ENCODE measurements around the gene NKTR.

Gene NKTR

DNA sequence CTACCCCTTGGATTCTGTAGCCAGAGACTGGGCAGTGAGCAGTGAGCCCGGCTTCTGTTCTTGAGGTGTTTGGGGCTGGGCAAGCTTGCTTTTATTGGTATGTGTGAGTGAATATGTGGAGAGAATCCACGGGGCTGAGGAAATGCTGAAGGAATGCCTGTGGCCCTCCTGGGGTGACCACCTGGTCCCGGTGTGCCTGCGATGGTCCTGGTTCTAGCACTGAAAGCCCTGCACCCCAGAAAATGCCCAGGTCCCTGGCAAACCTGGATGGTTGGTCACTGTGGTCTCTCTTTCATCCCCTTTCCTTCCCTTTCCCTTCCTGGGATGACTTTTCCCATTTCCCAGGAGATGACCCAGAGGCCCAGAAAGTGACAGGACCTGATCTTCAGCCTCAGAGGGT is 57.2 kb downstream of the NKTR start:
- DNase-seq (ENCODE audit: low read depth), result no peak
- TF ChIP-seq, protein P1, sequence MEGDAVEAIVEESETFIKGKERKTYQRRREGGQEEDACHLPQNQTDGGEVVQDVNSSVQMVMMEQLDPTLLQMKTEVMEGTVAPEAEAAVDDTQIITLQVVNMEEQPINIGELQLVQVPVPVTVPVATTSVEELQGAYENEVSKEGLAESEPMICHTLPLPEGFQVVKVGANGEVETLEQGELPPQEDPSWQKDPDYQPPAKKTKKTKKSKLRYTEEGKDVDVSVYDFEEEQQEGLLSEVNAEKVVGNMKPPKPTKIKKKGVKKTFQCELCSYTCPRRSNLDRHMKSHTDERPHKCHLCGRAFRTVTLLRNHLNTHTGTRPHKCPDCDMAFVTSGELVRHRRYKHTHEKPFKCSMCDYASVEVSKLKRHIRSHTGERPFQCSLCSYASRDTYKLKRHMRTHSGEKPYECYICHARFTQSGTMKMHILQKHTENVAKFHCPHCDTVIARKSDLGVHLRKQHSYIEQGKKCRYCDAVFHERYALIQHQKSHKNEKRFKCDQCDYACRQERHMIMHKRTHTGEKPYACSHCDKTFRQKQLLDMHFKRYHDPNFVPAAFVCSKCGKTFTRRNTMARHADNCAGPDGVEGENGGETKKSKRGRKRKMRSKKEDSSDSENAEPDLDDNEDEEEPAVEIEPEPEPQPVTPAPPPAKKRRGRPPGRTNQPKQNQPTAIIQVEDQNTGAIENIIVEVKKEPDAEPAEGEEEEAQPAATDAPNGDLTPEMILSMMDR (IDR thresholded peaks at IDR 0.05; ENCODE audit: low read length, missing control alignments), result no peak
- H3K4me3 ChIP-seq (replicated peaks; ENCODE audit: low read depth, low read length), result no peak overlapping the region

DNA sequence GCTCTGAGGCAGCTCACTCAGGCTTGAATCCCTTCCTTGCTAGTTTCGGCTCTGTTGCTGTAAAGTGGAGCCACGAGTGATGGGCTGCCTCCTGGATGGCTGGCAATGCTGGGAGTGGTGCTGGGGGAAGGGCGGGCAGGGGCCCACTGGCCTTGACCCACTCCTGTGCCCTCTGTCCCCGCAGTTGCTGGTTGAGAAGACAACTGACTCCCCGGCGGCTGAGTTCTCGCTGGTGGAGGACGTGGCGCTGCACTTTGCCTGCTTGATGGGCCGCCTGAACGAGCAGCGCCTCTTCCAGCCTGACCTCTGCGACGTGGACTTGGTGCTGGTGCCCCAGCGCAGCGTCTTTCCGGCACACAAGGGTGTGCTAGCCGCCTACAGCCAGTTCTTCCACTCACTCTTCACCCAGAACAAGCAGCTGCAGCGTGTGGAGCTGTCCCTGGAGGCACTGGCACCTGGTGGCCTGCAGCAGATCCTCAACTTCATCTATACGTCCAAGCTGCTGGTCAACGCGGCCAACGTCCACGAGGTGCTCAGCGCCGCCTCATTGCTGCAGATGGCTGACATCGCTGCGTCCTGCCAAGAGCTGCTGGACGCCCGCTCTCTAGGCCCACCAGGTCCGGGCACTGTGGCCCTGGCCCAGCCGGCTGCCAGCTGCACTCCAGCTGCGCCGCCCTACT is 57.7 kb downstream of the NKTR start:
- H3K4me3 ChIP-seq (replicated peaks; ENCODE audit: low read depth, low read length), result no peak overlapping the region
- no peak for DNase-seq (ENCODE audit: low read depth)
- TF ChIP-seq, protein P1 (IDR thresholded peaks at IDR 0.05; ENCODE audit: low read length, missing control alignments), result no peak

DNA sequence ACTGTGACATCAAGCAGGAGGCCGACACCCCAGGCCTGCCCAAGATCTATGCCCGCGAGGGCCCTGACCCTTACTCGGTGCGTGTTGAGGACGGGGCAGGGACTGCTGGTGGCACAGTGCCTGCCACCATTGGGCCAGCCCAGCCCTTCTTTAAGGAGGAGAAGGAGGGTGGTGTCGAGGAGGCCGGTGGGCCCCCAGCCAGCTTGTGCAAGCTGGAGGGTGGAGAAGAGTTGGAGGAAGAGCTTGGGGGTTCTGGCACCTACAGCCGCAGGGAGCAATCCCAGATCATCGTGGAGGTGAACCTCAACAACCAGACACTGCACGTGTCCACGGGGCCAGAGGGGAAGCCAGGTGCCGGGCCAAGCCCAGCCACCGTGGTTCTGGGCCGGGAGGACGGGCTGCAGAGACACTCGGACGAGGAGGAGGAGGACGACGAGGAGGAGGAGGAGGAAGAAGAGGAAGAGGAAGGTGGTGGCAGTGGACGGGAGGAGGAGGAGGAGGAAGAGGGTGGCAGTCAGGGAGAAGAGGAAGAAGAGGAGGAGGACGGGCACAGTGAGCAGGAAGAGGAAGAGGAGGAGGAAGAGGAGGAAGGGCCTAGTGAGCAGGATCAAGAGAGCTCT is 58.4 kb downstream of the NKTR start:
- no peak for DNase-seq (ENCODE audit: low read depth)
- no peak overlapping the region for H3K4me3 ChIP-seq (replicated peaks; ENCODE audit: low read depth, low read length)
- TF ChIP-seq, protein P1 (IDR thresholded peaks at IDR 0.05; ENCODE audit: low read length, missing control alignments), result no peak

DNA sequence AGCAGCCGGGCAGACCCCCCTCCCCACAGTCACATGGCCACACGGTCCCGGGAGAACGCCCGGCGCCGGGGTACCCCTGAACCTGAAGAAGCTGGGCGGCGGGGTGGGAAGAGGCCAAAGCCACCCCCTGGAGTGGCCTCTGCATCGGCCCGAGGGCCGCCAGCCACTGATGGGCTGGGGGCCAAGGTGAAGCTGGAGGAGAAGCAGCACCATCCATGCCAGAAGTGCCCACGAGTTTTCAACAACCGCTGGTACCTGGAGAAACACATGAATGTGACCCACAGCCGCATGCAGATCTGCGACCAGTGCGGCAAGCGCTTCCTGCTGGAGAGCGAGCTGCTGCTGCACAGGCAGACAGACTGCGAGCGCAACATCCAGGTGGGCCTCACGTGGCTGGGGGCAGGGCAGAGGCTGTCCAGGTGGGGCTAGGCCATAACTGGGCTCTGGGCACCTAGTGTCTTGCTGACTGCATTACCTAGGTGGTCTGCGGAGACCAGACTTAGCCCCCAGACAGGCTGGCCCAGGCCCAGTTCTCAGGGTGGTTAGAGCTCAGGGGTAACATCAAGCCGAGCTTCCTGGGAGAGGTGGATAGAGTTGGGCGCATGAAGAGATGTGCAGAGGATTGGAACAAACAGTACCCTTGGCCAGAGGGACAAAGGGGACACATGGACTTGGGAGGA is 59.1 kb downstream of the NKTR start:
- DNase-seq (ENCODE audit: low read depth), result no peak
- H3K4me3 ChIP-seq (replicated peaks; ENCODE audit: low read depth, low read length), result no peak overlapping the region

DNA sequence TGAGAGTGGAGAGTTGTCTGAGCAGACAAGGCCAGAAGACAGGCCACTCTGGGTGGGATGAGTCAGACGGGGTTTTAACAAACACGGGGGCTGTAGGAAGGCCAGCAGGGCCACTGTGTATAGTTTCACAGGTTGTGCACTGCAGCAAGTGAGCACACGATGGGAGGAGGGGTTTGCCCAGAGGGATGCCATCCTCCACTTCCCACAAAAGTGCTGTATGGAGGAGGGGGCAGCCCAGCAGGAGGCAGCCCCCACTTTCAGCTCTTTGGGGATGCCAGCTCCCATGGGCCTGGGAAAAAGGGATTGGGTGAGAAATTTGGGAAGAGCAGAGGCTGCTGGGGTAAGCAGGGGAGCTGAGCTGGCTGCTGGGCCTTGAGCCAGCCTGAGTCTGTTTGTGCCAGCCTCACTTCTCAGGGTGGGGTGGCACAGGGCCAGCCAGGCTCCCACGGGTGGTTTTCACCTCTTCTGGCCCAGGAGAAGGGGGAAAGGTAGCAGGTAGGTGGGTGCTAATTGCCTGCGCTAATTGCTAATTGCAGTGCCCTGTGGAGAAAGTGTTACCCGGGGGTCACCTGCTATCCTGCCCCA is 59.7 kb downstream of the NKTR start:
- DNase-seq (ENCODE audit: low read depth), result no peak
- TF ChIP-seq, protein P1 (IDR thresholded peaks at IDR 0.05; ENCODE audit: low read length, missing control alignments), result no peak
- no peak overlapping the region for H3K4me3 ChIP-seq (replicated peaks; ENCODE audit: low read depth, low read length)

More for the DNA sequence above, 59.1 kb downstream of the NKTR start:
- TF ChIP-seq, protein P1 (IDR thresholded peaks at IDR 0.05; ENCODE audit: low read length, missing control alignments), result no peak

DNA sequence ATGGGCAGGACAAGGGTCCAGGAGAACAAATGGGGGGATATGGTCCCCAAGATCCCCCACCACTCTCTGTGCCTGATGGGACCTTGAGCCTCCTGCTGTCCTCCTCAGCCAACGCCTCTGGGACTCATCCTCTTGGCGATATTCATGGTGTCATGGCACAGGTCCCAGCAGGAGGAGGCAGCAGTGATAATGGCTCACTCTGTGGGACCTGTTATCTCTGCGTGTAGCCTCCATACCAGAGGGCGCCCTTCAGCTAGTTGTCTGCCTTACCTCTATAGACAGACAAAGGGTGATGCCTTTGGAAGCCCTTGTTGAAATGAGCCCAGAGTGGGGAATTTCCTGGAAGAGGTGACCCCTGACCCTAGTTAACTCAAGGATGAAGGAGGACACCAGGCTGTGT is 60.4 kb downstream of the NKTR start:
- DNase-seq (ENCODE audit: low read depth), result no peak
- TF ChIP-seq, protein P1 (IDR thresholded peaks at IDR 0.05; ENCODE audit: low read length, missing control alignments), result no peak
- H3K4me3 ChIP-seq (replicated peaks; ENCODE audit: low read depth, low read length), result no peak overlapping the region
